ENCODE measurements around the gene ZNF213. TPM values are rescaled to one million over a fixed set of nuclear protein-coding genes. Genes with fewer than 3 reads are reported as not detected.

The ZNF213 gene
- total RNA-seq, 1 donor from 2014 or later = 13.4 TPM

GRCh38 chr16:3129137-3130131 is 5.4 kb upstream of the ZNF213 start:
- DNase-seq (ENCODE audit: low spot score, unreplicated experiment) = peak; percentile 62
- TF ChIP-seq, protein P1, sequence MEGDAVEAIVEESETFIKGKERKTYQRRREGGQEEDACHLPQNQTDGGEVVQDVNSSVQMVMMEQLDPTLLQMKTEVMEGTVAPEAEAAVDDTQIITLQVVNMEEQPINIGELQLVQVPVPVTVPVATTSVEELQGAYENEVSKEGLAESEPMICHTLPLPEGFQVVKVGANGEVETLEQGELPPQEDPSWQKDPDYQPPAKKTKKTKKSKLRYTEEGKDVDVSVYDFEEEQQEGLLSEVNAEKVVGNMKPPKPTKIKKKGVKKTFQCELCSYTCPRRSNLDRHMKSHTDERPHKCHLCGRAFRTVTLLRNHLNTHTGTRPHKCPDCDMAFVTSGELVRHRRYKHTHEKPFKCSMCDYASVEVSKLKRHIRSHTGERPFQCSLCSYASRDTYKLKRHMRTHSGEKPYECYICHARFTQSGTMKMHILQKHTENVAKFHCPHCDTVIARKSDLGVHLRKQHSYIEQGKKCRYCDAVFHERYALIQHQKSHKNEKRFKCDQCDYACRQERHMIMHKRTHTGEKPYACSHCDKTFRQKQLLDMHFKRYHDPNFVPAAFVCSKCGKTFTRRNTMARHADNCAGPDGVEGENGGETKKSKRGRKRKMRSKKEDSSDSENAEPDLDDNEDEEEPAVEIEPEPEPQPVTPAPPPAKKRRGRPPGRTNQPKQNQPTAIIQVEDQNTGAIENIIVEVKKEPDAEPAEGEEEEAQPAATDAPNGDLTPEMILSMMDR (IDR thresholded peaks at IDR 0.05; ENCODE audit: unreplicated experiment) = peak; percentile 85
- H3K4me1 Mint-ChIP-seq (ENCODE audit: low read depth) = peaks cover 19% of the 10 kb centered on the region
- no peaks in the 10 kb centered on the region for H3K9me3 Mint-ChIP-seq (ENCODE audit: low read depth)
- H3K27me3 Mint-ChIP-seq = no peaks in the 10 kb centered on the region
- H3K4me3 Mint-ChIP-seq (ENCODE audit: low read depth) = peak overlapping the region; percentile 27
- H3K36me3 Mint-ChIP-seq (ENCODE audit: insufficient read depth) = peaks cover 14% of the 10 kb centered on the region
- H3K27ac Mint-ChIP-seq = peak overlapping the region; percentile 92

GRCh38 chr16:3131755-3132377 is 3.0 kb upstream of the ZNF213 start:
- TF ChIP-seq, protein P1 (IDR thresholded peaks at IDR 0.05; ENCODE audit: unreplicated experiment) = peak; percentile 54
- Mint-ChIP-seq H3K27me3 (no peaks in the 10 kb centered on the region), H3K9me3 (ENCODE audit: low read depth) (no peaks in the 10 kb centered on the region), H3K4me3 (ENCODE audit: low read depth) (peak overlapping the region; percentile 44), H3K36me3 (ENCODE audit: insufficient read depth) (peaks cover 9% of the 10 kb centered on the region), H3K4me1 (ENCODE audit: low read depth) (peaks cover 19% of the 10 kb centered on the region), H3K27ac (peak overlapping the region; percentile 85)
- no peak for DNase-seq (ENCODE audit: low spot score, unreplicated experiment)

DNA sequence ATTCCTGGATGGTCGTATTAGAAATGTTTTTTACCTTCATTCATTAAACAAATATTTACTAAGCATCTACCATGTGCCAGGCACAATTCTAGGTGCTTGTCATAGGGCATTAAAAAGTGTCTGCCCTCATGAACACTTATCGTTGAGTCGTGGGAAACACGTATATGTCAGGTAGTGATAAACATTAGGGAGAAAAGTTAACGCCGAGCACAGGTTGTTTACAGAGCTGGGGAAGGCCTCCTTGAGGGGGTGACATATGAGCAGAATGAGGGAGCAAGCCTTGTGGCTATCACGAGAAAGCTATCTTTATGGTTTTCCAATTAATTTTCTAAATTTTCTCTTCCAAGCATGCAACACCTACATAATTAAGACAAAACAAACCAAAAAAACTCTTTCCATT is 985 bp upstream of the ZNF213 start:
- peak overlapping the region; percentile 100 for H3K27ac Mint-ChIP-seq
- no peaks in the 10 kb centered on the region for H3K27me3 Mint-ChIP-seq
- H3K9me3 Mint-ChIP-seq (ENCODE audit: low read depth) = no peaks in the 10 kb centered on the region
- H3K36me3 Mint-ChIP-seq (ENCODE audit: insufficient read depth) = peaks cover 6% of the 10 kb centered on the region
- peak overlapping the region; percentile 100 for H3K4me3 Mint-ChIP-seq (ENCODE audit: low read depth)
- H3K4me1 Mint-ChIP-seq (ENCODE audit: low read depth) = peaks cover 19% of the 10 kb centered on the region
- TF ChIP-seq, protein P1 (IDR thresholded peaks at IDR 0.05; ENCODE audit: unreplicated experiment) = no peak
- no peak for DNase-seq (ENCODE audit: low spot score, unreplicated experiment)

DNA sequence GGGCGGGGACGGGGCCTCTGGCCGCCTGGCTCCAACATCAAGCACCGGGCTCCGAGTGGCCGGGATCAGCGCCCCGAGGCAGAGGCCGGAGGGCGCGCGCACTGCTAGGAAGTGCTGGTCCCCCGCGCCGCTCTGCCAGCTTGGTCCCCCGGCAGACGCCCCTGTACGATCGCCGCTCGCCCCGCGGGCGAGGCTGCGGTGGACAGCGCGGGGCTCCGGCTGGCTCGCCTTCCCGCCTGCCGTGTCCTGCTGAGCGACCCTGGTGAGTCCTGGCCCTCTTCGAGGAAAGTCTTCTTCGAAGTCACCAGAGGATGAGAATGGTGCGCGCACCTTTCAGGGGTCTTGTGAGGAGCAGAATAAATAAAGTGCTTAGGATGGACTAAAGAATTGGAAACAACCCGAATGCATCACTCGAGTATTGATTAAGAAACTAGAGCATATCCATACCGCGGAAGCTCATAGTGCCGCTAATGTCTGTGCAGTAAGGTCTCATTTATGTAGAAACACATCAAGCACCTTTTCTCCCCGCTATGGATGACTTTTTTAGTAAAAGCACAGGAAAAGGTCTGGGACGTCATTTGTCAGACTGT is 392 bp downstream of the ZNF213 start:
- TF ChIP-seq, protein P1 (IDR thresholded peaks at IDR 0.05; ENCODE audit: unreplicated experiment) = no peak
- Mint-ChIP-seq H3K27ac (peak overlapping the region; percentile 95), H3K36me3 (ENCODE audit: insufficient read depth) (peaks cover 3% of the 10 kb centered on the region), H3K4me1 (ENCODE audit: low read depth) (peaks cover 13% of the 10 kb centered on the region), H3K4me3 (ENCODE audit: low read depth) (peak overlapping the region; percentile 100), H3K27me3 (no peaks in the 10 kb centered on the region), H3K9me3 (ENCODE audit: low read depth) (no peaks in the 10 kb centered on the region)
- DNase-seq (ENCODE audit: low spot score, unreplicated experiment) = no peak

DNA sequence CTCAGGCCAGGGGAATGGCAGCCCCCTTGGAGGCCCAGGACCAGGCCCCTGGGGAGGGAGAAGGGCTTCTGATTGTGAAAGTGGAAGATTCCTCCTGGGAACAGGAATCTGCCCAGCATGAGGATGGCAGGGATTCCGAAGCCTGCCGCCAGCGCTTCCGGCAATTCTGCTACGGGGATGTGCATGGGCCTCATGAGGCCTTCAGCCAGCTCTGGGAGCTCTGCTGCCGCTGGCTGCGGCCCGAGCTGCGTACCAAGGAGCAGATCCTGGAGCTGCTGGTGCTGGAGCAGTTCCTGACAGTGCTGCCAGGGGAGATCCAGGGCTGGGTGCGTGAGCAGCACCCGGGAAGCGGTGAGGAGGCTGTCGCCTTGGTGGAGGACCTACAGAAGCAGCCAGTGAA is 2.4 kb downstream of the ZNF213 start:
- DNase-seq (ENCODE audit: low spot score, unreplicated experiment) = no peak
- Mint-ChIP-seq H3K4me1 (ENCODE audit: low read depth) (peaks cover 13% of the 10 kb centered on the region), H3K27me3 (no peaks in the 10 kb centered on the region), H3K27ac (no peak overlapping the region), H3K36me3 (ENCODE audit: insufficient read depth) (peaks cover 7% of the 10 kb centered on the region), H3K9me3 (ENCODE audit: low read depth) (no peaks in the 10 kb centered on the region), H3K4me3 (ENCODE audit: low read depth) (no peak overlapping the region)
- TF ChIP-seq, protein P1 (IDR thresholded peaks at IDR 0.05; ENCODE audit: unreplicated experiment) = no peak

Data from progenitor cell of endocrine pancreas (in vitro differentiated cells).